ENCODE measurements around the gene KMT2B.

DNA sequence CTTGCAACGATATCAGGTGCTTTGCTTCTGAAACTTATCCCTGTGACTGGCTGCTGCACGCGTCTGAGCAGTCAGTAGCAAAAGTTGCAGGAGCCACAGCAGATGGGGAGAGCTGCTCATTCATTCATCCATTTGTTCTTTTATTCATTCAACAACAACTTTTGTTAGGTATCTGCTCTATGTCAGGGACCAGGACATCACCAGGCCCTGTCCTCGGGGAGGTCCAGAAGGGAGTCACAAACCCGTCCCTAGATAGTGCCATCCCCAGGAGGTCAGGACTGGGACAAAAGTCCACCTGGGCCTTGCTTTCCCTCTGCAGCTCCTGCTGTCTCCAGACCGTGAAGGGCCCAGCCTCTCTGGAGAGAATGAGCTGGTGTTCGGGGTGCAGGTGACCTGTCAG, 60.2 kb downstream of the KMT2B start:
- TF ChIP-seq, protein P1, sequence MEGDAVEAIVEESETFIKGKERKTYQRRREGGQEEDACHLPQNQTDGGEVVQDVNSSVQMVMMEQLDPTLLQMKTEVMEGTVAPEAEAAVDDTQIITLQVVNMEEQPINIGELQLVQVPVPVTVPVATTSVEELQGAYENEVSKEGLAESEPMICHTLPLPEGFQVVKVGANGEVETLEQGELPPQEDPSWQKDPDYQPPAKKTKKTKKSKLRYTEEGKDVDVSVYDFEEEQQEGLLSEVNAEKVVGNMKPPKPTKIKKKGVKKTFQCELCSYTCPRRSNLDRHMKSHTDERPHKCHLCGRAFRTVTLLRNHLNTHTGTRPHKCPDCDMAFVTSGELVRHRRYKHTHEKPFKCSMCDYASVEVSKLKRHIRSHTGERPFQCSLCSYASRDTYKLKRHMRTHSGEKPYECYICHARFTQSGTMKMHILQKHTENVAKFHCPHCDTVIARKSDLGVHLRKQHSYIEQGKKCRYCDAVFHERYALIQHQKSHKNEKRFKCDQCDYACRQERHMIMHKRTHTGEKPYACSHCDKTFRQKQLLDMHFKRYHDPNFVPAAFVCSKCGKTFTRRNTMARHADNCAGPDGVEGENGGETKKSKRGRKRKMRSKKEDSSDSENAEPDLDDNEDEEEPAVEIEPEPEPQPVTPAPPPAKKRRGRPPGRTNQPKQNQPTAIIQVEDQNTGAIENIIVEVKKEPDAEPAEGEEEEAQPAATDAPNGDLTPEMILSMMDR (conservative IDR thresholded peaks at IDR 0.05; ENCODE audit: low read length) = no peak
- no peak for TF ChIP-seq EZH2phosphoT487 (IDR thresholded peaks at IDR 0.05; ENCODE audit: borderline replicate concordance)

Data from Loucy (cell line).